Astrocyte of the spinal cord (primary cell): ENCODE data around the gene PRKAG2.

ENCODE experiments used
- DNase-seq: peaks from one replicate; pipeline ENCODE4 v3.0.0; 2011; ENCODE audit warnings: low read depth, low spot score
- H3K4me3 ChIP-seq: 2 replicates; pipeline ENCODE4 v1.5.1; 2011; ENCODE audit warnings: low read depth, mild to moderate bottlenecking, low read length, moderate library complexity
- in situ Hi-C: cut with HindIII; loops from 2 replicates; pipeline ENCODE4 v1.10.0; 2017; ENCODE audit warnings: low sequenced_read_pairs
- TF ChIP-seq, protein P1 (sequence below): IDR thresholded peaks from 2 replicates; pipeline ENCODE4 v1.5.1; 2012; ENCODE audit warnings: low read depth, mild to moderate bottlenecking, low read length, inconsistent platforms

The PRKAG2 gene

DNA sequence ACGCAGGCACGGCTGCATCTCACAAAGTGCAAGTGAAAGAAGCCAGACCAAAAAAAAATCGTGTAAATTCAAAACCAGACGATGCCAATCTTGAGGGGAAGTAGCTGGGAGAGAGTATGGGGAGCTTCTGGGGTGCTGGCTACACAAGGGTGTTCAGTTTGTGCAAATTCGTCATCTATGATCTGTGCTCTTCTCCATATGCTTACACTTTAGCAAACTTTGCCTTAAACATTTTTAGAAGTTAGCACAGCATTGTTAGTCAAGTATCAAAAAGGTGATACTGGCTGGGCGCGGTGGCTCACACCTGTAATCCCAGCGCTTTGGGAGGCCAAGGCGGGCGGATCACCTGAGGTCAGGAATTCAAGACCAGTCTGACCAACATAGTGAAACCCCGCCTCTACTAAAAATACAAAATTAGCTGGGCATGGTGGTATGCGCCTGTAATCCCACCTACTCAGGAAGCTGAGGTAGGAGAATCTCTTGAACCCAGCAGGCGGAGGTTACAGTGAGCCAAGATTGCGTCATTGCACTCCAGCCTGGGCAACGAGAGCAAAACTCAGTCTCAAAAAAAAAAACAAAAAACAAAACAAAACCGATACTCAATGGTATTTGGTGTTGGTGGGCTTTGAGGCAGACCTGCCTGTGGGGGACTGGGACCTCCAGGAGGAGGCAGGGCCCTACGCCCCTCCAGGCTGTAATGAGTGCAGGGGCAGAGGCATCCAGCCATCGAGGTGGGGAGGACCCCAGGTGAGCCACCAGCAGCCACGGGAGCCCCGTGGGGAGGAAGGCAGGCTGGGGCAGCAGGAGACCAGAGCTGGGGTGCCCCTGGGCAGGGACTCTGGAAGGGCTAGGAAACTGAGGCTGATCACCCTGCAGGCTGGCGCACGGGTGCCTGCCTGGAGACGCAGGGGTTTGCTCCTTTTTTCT is 150.0 kb downstream of the PRKAG2 start:
- H3K4me3 ChIP-seq, result no peak overlapping the region
- in situ Hi-C loops, result no loop called here
- DNase-seq, result no peak
- TF ChIP-seq, protein P1, sequence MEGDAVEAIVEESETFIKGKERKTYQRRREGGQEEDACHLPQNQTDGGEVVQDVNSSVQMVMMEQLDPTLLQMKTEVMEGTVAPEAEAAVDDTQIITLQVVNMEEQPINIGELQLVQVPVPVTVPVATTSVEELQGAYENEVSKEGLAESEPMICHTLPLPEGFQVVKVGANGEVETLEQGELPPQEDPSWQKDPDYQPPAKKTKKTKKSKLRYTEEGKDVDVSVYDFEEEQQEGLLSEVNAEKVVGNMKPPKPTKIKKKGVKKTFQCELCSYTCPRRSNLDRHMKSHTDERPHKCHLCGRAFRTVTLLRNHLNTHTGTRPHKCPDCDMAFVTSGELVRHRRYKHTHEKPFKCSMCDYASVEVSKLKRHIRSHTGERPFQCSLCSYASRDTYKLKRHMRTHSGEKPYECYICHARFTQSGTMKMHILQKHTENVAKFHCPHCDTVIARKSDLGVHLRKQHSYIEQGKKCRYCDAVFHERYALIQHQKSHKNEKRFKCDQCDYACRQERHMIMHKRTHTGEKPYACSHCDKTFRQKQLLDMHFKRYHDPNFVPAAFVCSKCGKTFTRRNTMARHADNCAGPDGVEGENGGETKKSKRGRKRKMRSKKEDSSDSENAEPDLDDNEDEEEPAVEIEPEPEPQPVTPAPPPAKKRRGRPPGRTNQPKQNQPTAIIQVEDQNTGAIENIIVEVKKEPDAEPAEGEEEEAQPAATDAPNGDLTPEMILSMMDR, result no peak

DNA sequence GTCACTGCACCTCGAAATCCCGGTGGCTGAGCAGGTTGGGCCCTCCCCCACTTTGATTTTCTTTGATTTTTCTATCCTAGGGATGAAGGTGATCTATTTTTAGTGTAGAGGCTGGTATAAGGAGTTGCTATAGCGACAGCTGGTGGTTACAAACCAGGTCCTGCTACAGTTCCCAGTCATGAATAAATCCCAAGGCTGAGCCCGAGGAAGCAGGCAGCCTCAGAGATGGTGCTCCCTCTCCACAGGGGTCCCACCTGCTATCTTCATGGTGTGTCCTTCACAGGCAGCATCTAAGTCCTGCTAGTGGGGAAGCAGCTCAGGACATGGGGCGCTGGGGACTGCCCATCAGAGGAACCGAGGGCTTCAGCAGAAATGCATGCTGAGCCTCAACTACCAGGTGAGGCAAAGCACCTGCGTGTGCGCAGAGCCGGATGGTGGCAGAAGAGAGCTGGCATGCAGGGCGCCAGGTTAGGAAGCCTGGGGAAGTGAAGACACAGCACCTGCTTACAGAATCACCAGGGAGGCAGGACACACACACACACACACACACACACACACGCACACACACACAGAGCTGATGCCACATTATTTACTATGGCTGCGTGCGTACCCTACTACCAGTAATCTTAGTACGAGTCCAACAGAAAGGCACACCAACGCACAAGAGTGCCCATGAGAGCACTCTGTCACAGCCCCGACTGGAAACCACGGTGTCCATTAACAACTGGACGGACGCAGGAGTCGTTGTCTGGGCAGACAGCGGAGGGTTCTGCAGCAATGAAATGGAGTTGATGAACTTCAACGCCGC is 150.9 kb downstream of the PRKAG2 start:
- in situ Hi-C loops, result no loop called here
- TF ChIP-seq, protein P1, result no peak
- DNase-seq, result no peak
- no peak overlapping the region for H3K4me3 ChIP-seq

DNA sequence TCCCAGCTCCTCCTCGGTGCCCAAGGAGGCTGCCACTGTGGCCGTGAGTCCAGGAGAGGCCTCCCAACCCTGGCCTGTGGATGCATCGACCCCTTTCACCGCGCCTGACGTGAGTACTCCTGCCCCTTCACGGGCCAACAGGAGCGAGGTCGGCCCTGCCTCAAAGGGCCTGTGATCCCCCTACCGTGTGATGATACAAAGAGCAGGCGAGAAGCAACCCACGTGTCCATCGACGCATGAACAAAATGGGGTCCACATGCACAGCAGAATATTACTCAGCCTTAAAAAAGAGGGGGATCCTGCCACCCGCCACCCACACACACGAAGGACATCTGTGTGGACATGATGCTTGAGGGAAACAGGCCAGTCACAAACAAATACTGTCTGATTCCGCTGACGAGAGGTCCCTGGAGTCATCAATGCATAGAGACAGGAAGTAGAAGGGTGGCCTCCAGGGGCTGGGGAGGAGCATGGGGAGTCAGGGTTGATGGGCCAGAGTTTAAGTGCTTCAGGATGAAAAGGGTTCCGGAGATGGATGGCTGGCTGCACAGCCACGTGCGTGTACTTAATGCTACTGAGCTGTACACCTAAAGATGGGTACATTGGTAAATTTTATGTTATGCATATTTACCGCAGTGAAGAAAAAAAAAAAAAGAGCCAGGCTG is 151.9 kb downstream of the PRKAG2 start:
- DNase-seq, result no peak
- H3K4me3 ChIP-seq, result no peak overlapping the region
- TF ChIP-seq, protein P1, result no peak
- in situ Hi-C loops, result no loop called here

DNA sequence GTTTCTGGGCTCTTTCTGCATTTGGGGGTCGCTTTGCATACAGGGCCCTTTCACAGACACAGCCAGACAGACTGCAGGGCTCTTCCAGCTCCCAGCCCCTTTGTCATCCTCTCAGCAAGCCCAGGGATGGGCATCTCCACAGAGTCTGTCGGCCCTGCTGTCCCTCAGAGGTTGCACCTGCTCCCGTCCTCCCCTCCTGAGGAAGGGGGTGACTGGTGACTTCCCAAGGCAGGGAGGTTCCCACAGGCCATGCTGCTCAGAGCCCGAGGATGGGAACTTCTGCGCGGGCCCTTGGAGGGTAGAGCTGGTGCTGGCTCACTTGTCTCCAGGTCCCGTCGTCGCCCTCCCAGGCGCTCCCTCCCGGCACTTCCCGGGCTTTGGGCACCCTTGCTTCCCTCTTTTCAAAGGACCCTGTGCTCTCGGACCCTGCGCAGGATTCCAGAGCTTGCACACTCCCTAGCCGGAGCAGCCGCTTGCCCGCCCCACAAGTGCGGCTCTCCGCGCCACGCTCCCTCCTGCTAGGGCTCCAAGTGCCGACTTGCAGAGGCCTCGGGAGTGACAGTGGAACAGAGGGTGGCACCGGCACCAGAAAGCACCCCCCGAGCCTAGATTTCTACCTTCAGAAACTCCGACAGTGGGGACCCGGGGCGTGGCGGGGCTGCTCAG is 152.5 kb downstream of the PRKAG2 start:
- H3K4me3 ChIP-seq, result no peak overlapping the region
- TF ChIP-seq, protein P1, result no peak
- DNase-seq, result no peak
- in situ Hi-C loops, result no loop called here

DNA sequence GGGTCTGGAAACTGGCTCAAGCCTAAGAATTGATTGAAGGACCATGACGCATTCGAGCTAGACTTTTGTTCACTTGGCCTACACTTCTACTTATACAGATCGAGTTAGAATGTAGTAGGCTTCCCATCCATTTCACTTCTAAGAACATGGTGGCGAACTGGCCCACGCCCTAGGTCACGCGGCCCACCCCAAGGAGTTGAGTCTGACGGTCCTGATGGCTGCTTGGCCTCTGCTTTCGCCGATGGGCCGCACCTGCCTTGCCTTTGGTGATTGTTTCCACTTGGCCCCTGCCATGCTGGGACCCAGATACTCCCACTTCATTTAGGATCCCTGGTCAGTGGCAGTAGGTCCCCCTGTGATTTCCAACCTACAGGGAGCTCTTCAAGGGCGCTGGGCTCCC is 153.6 kb downstream of the PRKAG2 start:
- TF ChIP-seq, protein P1, result no peak
- H3K4me3 ChIP-seq, result no peak overlapping the region
- in situ Hi-C loops, result no loop called here
- no peak for DNase-seq

DNA sequence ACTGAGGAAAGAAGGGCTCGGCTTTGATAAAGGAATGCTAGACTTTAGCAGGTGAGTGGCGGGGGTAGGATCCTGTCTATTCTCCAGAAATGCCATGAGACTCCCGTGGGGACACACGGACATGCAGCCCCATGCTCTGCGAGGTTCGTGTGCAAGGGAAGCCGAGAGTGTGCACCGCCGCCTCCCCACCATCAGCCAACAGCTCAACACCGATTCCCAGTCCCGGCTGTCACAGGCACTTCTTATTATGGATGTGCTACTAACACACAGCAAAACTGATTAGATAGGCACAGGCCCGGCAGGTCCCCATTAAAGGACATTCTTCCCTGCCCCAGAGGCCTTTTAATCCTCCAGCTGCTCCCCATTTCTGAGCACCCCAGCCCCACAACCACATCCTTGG is 154.4 kb downstream of the PRKAG2 start:
- in situ Hi-C loops, result no loop called here
- TF ChIP-seq, protein P1, result no peak
- H3K4me3 ChIP-seq, result no peak overlapping the region
- DNase-seq, result no peak
